GM19023 (cell line): ENCODE measurements around the gene CBX2.
"Not testable (repeated sequence)": the region's sequence is repeated elsewhere in the genome, so short reads cannot be mapped to it uniquely, and the experiment has no call there.

Experiments used
- ATAC-seq: cut with Tn5 transposase; IDR thresholded peaks from one replicate; pipeline ENCODE4 v1.9.1; 2021; ENCODE audit warnings: mild to moderate bottlenecking, moderate library complexity; ENCODE audit not compliant: unreplicated experiment

Gene CBX2

GRCh38 chr17:79742951-79743476, 34.9 kb upstream of the CBX2 start:
- ATAC-seq = no peak

DNA sequence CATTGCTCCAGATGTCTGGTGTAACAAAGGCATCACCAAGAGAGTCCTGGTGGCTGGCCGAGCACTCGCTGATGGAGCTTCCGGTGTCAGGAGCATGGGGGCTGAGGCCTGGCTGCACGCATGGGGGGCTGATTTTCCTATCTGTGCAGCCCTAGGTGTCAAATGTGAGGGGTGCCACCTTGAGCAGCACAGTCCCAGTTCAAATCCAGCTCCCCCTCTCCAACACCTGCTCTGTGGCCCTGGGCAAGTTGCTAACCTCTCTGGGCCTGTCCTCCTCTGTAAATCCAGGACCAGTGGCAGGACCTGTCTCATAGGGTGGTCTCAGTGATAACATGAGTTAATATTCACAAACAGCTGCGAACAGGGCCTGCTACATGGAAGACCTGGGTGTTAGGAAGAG, 34.3 kb upstream of the CBX2 start:
- ATAC-seq = no peak

GRCh38 chr17:79745641-79746105, 32.3 kb upstream of the CBX2 start:
- no peak for ATAC-seq

DNA sequence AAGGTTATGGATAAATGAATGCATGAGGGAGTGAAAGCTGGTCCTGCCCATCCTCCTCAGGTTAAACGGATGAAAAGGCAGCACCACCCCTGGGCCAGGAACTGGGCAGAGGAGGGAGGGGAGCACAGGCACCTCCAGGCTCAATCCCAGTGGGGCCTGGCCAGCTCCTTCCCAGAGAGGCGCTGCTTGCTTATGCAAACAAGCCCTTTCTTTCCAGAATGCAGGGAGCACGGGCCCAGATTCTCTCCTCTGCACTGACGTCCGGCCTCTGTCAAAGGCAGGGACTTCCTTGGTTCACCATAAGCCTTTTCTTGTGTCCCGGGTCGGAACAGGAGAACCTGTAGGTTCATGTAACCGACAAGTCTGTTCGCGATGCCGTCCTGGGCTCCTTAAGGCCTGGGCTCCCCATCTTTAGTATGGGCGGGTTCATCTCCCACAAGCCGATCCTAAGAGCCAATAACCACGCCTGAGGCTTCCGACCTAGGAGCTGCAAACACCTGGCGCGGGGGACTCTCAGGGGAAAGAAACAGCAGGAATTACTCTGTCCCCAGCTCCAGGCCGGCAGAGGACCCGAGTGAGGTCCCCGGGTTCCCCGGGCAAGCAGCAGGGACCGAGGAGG, 30.9 kb upstream of the CBX2 start:
- ATAC-seq = no peak

DNA sequence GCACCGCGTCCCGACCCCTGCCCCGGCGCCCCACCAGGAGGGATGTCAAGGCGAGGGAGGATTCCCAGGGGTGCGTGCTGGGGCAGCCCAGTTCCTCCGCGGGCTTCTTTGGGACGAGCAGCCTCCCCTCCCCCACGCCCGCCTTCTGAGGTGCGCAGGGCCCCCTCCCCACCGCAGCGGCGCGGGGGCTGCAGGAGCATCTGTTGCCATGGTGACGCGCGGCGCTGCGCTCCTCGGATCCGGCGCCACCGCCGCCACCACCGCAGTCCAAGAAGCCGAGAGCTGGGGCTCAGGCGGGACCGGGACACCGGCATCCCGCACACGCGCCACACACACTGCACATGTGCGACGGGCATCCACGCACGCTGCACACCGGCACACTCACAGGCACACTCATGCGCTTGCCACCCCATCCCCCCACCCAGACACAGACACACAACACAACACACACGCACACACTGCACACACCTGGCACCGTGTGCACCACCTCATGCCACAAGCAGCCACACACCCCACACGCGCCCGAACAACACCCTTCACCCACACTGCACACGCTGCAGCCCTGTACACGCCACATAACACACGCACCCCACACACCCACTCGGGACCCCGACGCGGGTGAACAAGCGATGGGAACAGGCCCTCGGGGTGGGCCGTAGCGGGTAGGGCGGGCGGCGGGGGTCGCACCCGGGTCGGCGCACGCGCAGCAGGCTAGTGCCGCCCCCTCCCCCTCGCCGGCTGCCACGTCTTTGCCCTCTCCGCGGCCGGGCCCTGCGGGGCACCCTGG, 30.2 kb upstream of the CBX2 start:
- no peak for ATAC-seq

DNA sequence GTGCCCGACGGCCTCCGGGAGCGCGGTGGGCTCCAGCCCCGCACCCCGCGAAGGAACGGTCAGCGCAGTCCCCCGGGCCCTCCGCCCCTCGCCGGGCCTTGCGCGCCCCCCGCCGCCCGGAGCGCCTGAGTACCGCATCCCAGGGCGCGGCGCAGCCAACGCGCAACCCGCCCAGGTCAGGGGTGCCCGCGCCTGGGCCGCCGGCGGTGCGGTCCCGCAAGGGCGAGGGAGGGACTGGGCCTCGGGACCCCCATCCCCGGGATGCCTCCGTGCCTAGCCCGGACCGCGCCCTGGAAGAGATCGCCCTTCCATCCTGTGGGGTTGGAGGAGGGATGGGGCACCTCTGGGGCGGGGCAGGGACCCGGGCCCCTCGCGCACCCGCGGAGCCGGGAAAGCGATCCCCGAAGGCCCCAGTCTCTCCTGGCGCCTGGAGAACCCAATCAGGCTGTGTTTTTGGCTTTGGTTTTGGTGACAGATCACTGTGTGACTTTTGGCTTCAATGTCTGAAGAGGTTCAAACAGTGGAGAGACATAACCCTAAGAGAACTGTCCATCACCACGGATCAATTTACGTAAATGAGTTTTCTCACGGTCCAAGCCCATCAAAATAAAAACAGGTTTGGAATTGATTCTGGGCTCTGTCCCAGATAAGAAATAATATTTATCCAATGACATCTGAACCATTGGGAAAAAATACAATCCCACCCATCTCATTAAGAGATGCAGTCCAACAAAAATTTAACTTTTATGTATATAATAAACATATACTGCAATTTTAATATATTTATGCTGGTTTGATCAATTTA, 29.5 kb upstream of the CBX2 start:
- ATAC-seq = no peak

DNA sequence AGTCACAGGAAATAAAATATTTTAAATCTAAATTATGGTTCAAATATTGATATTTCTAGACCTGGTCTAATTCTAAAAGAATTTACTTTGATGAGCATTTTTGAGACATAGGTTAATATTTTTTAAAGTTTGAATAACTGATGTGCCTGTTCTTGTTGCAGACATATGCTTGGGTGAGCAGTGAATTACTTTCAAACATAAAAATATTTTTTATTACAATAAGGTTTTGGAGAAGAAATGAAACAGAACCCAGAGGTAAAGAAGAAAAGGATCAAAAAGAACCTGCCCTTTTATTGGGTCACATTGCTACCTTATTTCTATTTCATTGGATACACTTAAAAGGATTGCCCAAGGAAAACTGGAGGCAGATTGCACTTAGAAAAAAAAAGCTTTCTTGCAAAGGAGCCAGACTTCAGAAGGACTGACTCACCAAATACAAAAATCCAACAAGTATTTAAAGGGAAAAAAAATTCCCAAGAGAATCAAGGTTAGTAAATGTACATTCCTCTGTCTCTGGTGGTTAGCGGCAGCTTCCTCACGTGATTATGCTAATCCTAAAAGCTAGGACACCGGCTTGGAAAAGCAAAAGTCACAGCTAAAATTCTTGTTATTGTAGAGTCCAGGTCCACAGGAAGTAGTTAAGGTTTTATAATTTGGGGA, 28.7 kb upstream of the CBX2 start:
- ATAC-seq = no peak

GRCh38 chr17:79749958-79750357, 28.0 kb upstream of the CBX2 start:
- no peak for ATAC-seq

- ATAC-seq = no peak
Observed at GRCh38 chr17:79750650-79751545, 27.1 kb upstream of the CBX2 start.

GRCh38 chr17:79752175-79752574, 25.8 kb upstream of the CBX2 start:
- ATAC-seq = no peak

- no peak for ATAC-seq
Observed at GRCh38 chr17:79754370-79754769, 23.6 kb upstream of the CBX2 start.

DNA sequence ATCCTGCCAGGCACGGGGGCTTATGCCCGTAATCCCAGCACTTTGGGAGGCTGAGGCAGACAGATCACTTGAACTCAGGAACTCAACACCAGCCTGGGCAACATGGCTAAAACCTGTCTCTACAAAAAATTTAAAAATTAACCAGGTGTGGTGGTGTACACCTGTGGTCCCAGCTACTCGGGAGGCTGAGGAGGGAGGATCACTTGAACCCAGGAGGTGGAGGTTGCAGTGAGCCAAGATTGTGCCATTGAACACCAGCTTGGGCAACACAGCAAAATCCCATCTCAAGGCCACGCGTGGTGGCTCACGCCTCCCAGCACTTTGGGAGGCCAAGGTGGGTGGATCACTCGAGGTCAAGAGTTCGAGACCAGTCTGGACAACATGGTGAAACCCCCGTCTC, 23.0 kb upstream of the CBX2 start:
- not testable (repeated sequence) for ATAC-seq

- no peak for ATAC-seq
Observed at GRCh38 chr17:79755591-79755990, 22.4 kb upstream of the CBX2 start.

DNA sequence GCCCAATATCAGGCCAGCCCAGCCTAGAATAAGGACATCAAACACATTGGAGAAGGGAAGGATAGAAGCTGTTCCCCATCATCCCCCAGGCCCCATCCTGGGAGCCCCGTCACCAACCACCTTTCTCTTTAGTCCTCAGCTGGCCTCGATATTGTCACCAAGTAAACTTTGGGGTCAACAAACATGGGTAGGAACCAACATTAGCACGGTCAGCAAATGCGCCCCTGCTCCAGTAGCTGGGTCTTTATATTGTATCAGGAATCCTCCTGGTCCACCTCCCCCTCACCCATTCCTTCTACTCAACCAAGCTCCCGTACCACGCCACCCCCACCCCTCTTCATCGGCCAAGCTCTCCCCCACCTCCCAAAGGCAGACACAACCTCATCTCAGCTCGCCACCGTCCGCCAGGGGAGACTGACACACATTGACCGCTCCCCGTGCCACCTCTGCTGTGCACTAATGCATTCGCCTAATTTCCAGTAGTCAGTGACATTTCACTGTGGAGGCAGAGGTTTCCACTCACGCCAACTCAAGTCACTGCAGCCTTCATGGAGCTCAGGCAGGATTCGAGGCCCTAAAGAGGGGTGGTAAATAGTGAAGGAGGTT, 20.7 kb upstream of the CBX2 start:
- ATAC-seq = no peak

DNA sequence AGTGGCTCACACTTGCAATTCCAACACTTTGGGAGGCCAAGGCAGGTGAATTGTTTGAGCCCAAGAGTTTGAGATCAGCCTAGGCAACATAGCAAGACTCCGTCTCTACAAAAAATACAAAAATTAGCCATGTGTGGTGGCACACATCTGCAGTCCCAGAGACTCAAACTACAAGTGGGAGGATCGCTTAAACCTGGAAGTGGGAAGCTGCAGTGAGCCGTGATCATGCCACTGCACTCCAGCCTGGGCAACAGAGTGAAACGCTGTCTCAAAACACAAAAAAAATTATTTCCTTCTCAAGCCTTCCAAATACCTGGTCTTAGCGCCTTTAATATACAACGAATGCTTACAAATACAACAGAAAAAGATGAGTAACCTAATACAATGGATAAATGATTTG, 19.7 kb upstream of the CBX2 start:
- no peak for ATAC-seq

DNA sequence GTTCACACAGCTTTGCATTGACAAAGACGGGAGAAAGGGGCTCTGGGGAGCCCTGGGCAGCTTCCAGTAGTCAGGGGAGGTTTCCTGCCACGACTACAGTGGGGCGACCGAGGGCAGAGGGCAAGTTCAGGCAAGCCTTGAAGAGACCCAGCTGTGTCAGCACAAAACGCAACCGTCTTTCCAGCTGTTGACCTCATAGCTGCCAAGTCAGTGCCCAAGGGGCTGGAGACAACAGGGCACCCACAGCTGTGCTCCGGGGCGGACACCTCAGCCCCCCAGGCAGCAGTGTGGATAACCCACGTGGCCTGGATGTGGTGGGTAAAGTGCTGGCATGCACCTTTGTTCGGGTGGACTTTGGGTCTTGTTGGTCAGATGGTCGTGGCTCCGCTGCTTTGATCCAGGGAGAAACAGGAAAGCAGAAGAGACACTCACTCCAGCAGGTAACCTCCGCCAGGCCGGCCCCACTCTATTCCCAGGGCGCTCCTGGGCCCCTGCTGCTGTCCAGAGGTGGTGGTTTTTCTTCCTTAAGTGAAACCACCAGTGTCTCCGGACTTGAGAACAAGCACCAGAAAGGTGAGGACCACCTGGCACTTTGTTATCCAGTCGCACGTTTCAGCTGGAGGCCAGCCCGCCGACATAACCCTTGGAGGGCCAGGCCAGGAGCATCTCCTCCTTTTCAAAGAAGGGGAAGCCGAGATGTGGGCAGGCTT, 17.6 kb upstream of the CBX2 start:
- ATAC-seq = no peak

GRCh38 chr17:79761894-79762589, 15.9 kb upstream of the CBX2 start:
- ATAC-seq = no peak

GRCh38 chr17:79765708-79766107, 12.2 kb upstream of the CBX2 start:
- ATAC-seq = no peak
